Measurements from ENCODE around the gene GNG12. TPM values are rescaled to one million over a fixed set of nuclear protein-coding genes. Genes with fewer than 3 reads are reported as not detected.
A peak's percentile ranks its signal among the peaks of the same experiment; 100 is the strongest.

GNG12 gene
- polyA plus RNA-seq, 3 donors = 0.03 TPM; not detected in 2

GRCh38 chr1:67846538-67846937 is 13.3 kb upstream of the GNG12 start:
- no peaks in the 10 kb centered on the region for H3K4me1 Mint-ChIP-seq
- H3K4me3 ChIP-seq (replicated peaks in 1 of 3; ENCODE audit: low read depth in 2 of 3, low read length in 3 of 3) = no peak overlapping the region
- H3K4me2 ChIP-seq (replicated peaks; ENCODE audit: extremely low read depth, low read length, poor library complexity, severe bottlenecking) = no peak overlapping the region
- no peak overlapping the region for H3K9ac ChIP-seq (ENCODE audit: insufficient read depth, low read length, poor library complexity, severe bottlenecking)
- no peaks in the 10 kb centered on the region for H4K20me1 ChIP-seq (ENCODE audit: insufficient read depth, low read length)
- H3K36me3 Mint-ChIP-seq = no peaks in the 10 kb centered on the region
- no peaks in the 10 kb centered on the region for H3K36me3 ChIP-seq (replicated peaks in 1 of 2; ENCODE audit: control insufficient read depth in 1 of 2, insufficient read depth in 2 of 2, low read length in 2 of 2)
- H3K4me3 Mint-ChIP-seq = no peak overlapping the region
- H3K9me3 ChIP-seq (replicated peaks in 1 of 2; ENCODE audit: control insufficient read depth in 1 of 2, insufficient read depth in 1 of 2, low read length in 2 of 2) = no peaks in the 10 kb centered on the region
- intact Hi-C loops (cut with micrococcal nuclease) = no loop called here
- H3K4me1 ChIP-seq (ENCODE audit: control insufficient read depth in 1 of 2, insufficient read depth in 2 of 2, low read length in 2 of 2) = no peaks in the 10 kb centered on the region
- DNase-seq = no peak
- WGBS (ENCODE audit: insufficient coverage) = no CpG with 5 or more reads among the region's 1 CpG
- peaks cover 8 to 20% (median 14%) of the 10 kb centered on the region in 3 donors for H3K27me3 Mint-ChIP-seq (ENCODE audit: low read depth in 3 of 3)
- peaks cover 10 to 11% of the 10 kb centered on the region in 2 donors for H3K27me3 ChIP-seq (ENCODE audit: control insufficient read depth in 2 of 2, insufficient read depth in 2 of 2, low read length in 2 of 2)
- no peak overlapping the region for H3K27ac Mint-ChIP-seq
- no peak for TF ChIP-seq CTCF (IDR thresholded peaks at IDR 0.05)
- no peak overlapping the region for H2AFZ ChIP-seq (ENCODE audit: insufficient read depth, low read depth, low read length, poor library complexity, severe bottlenecking)
- no peaks in the 10 kb centered on the region for H3K79me2 ChIP-seq (ENCODE audit: insufficient read depth, low read length)
- H3K27ac ChIP-seq (ENCODE audit: low read depth in 1 of 2, low read length in 2 of 2) = no peak overlapping the region
- H3K9me3 Mint-ChIP-seq = no peaks in the 10 kb centered on the region

- no peaks in the 10 kb centered on the region for H3K36me3 Mint-ChIP-seq
- H3K9ac ChIP-seq (ENCODE audit: insufficient read depth, low read length, poor library complexity, severe bottlenecking) = no peak overlapping the region
Observed at GRCh38 chr1:67844988-67845387, 11.7 kb upstream of the GNG12 start.

More at GRCh38 chr1:67844988-67845387, 11.7 kb upstream of the GNG12 start:
- no peak for DNase-seq
- Histone ChIP-seq H4K20me1 (ENCODE audit: insufficient read depth, low read length) (no peaks in the 10 kb centered on the region), H3K4me3 (replicated peaks in 1 of 3; ENCODE audit: low read depth in 2 of 3, low read length in 3 of 3) (no peak overlapping the region), H3K36me3 (replicated peaks in 1 of 2; ENCODE audit: control insufficient read depth in 1 of 2, insufficient read depth in 2 of 2, low read length in 2 of 2) (no peaks in the 10 kb centered on the region), H3K4me1 (ENCODE audit: control insufficient read depth in 1 of 2, insufficient read depth in 2 of 2, low read length in 2 of 2) (no peaks in the 10 kb centered on the region), H3K4me2 (replicated peaks; ENCODE audit: extremely low read depth, low read length, poor library complexity, severe bottlenecking) (no peak overlapping the region), H3K27me3 (ENCODE audit: control insufficient read depth in 2 of 2, insufficient read depth in 2 of 2, low read length in 2 of 2) (peaks cover 16 to 17% of the 10 kb centered on the region in 2 donors), H3K79me2 (ENCODE audit: insufficient read depth, low read length) (no peaks in the 10 kb centered on the region), H3K27ac (ENCODE audit: low read depth in 1 of 2, low read length in 2 of 2) (no peak overlapping the region), H2AFZ (ENCODE audit: insufficient read depth, low read depth, low read length, poor library complexity, severe bottlenecking) (no peak overlapping the region), H3K9me3 (replicated peaks in 1 of 2; ENCODE audit: control insufficient read depth in 1 of 2, insufficient read depth in 1 of 2, low read length in 2 of 2) (no peaks in the 10 kb centered on the region)
- H3K4me3 Mint-ChIP-seq = no peak overlapping the region
- intact Hi-C loops (cut with micrococcal nuclease) = no loop called here
- WGBS (ENCODE audit: insufficient coverage) = no CpG with 5 or more reads among the region's 1 CpG
- H3K9me3 Mint-ChIP-seq = no peaks in the 10 kb centered on the region
- peak overlapping the region in 1 of 7 donors; percentile 23 for H3K27ac Mint-ChIP-seq
- peaks cover 11 to 24% (median 14%) of the 10 kb centered on the region in 3 donors for H3K27me3 Mint-ChIP-seq (ENCODE audit: low read depth in 3 of 3)
- no peak for TF ChIP-seq CTCF (IDR thresholded peaks at IDR 0.05)
- no peaks in the 10 kb centered on the region for H3K4me1 Mint-ChIP-seq

Measured in CD14-positive monocyte (primary cell).